ENCODE results near the gene NHSL1.

DNA sequence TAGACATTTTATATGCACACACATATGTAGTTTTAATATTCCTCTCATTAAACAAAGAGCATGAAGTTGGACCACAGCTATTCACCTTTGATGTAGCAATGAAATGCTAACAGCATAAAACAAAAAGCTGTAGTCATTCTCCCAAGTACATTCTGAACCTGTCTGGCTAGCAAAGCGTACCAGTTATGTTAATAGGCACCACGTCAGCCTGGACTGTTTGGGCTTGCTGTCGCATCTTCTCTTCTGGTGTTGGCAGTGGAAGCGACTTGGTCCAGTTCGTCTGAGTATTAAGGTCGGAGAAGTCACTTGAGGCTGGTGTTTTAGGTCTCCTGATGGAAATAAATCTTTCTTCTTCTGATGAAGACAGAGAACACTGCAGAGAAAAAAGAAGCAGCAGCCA, 52.5 kb downstream of the NHSL1 start:
- TF ChIP-seq, protein P1, sequence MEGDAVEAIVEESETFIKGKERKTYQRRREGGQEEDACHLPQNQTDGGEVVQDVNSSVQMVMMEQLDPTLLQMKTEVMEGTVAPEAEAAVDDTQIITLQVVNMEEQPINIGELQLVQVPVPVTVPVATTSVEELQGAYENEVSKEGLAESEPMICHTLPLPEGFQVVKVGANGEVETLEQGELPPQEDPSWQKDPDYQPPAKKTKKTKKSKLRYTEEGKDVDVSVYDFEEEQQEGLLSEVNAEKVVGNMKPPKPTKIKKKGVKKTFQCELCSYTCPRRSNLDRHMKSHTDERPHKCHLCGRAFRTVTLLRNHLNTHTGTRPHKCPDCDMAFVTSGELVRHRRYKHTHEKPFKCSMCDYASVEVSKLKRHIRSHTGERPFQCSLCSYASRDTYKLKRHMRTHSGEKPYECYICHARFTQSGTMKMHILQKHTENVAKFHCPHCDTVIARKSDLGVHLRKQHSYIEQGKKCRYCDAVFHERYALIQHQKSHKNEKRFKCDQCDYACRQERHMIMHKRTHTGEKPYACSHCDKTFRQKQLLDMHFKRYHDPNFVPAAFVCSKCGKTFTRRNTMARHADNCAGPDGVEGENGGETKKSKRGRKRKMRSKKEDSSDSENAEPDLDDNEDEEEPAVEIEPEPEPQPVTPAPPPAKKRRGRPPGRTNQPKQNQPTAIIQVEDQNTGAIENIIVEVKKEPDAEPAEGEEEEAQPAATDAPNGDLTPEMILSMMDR (IDR thresholded peaks at IDR 0.05), result no peak
- no peak for TF ChIP-seq POLR2A (IDR thresholded peaks at IDR 0.05)
